ENCODE data around the gene PZP. TPM values are rescaled to one million over a fixed set of nuclear protein-coding genes. Genes with fewer than 3 reads are reported as not detected.

PZP gene
- total and polyA plus RNA-seq, 12 donors, result 0.15 to 1.6 (median 0.54) TPM

DNA sequence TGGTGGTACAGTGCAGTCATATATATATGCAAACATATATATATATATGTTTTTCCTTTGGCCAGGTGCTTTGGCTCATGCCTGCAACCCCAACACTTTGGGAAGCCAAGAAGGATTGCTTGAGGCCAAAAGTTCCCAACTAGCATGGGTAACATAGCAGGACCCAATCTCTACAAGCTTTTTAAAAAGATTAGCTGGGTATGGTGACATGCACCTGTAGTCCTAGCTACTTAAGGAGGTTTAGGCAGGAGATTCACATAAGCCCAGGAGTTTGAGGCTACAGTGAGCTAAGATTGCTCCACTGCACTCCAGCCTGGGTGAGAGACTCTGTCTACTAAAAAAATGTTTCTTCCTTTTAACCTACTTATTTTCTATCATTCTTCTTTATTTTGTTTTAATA is 10.2 kb downstream of the PZP start:
- intact Hi-C loops (cut with DNase I), result no loop called here
- DNase-seq (no peak), ATAC-seq (no peak)
- no peak overlapping the region for H3K27ac ChIP-seq
- H3K4me3 ChIP-seq, result no peak overlapping the region
- H3K4me1 ChIP-seq, result no peaks in the 10 kb centered on the region
- H3K27me3 ChIP-seq, result no peaks in the 10 kb centered on the region
- H3K9me3 ChIP-seq, result no peaks in the 10 kb centered on the region
- TF ChIP-seq, protein P1, sequence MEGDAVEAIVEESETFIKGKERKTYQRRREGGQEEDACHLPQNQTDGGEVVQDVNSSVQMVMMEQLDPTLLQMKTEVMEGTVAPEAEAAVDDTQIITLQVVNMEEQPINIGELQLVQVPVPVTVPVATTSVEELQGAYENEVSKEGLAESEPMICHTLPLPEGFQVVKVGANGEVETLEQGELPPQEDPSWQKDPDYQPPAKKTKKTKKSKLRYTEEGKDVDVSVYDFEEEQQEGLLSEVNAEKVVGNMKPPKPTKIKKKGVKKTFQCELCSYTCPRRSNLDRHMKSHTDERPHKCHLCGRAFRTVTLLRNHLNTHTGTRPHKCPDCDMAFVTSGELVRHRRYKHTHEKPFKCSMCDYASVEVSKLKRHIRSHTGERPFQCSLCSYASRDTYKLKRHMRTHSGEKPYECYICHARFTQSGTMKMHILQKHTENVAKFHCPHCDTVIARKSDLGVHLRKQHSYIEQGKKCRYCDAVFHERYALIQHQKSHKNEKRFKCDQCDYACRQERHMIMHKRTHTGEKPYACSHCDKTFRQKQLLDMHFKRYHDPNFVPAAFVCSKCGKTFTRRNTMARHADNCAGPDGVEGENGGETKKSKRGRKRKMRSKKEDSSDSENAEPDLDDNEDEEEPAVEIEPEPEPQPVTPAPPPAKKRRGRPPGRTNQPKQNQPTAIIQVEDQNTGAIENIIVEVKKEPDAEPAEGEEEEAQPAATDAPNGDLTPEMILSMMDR (IDR thresholded peaks at IDR 0.05), result no peak
- no peaks in the 10 kb centered on the region for H3K36me3 ChIP-seq

DNA sequence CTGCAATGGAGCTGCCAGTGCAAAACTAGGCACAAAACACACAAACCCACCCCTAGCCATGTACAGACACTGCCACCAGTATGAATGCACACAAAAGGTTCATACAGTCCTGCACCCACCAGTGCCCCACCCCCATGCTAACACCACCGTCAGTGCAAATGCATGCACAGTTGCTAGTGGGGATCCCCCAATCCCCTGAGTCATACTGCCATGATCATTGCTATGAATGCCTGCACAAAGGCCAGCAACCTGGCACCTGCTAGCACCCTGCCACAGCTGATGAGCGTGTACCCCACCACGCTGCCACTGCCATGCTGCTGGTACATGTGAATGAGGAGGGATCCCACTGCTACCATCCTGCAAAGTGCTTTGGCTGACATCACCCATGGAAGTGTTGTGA is 23.9 kb downstream of the PZP start:
- H3K4me1 ChIP-seq, result no peaks in the 10 kb centered on the region
- no peaks in the 10 kb centered on the region for H3K36me3 ChIP-seq
- no peak overlapping the region for H3K4me3 ChIP-seq
- no peak overlapping the region for H3K27ac ChIP-seq
- intact Hi-C loops (cut with DNase I), result no loop called here
- DNase-seq (no peak), ATAC-seq (no peak)
- 92 to 99% methylated on average over 3 of the region's 3 CpGs for WGBS, 2 donors
- peaks cover 0 to 6% (median 0%) of the 10 kb centered on the region in 11 donors for H3K9me3 ChIP-seq
- TF ChIP-seq, protein P1 (IDR thresholded peaks at IDR 0.05), result no peak
- H3K27me3 ChIP-seq, result no peaks in the 10 kb centered on the region

DNA sequence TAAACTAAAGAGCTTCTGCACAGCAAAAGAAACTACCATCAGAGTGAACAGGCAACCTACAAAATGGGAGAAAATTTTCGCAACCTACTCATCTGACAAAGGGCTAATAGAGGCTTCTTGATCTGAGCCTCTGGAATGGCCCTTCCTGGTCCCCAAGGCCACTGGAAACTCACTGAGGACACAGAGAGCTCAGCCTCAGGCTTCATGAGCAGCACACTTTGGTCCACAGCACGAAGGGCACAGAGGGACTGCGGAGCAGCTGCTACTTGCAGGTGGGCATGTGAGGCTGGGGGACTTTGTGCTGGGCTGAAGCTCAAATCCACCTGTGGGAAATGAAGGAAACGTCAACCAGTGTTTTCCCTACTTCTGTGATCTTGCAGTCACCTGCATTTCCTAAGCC is 27.4 kb downstream of the PZP start:
- H3K27ac ChIP-seq, result no peak overlapping the region
- intact Hi-C loops (cut with DNase I), result no loop called here
- H3K4me1 ChIP-seq, result no peaks in the 10 kb centered on the region
- no peak for DNase-seq
- H3K4me3 ChIP-seq, result no peak overlapping the region
- TF ChIP-seq, protein P1 (IDR thresholded peaks at IDR 0.05), result no peak
- 86 to 90% methylated on average over 4 of the region's 4 CpGs for WGBS, 2 donors
- H3K27me3 ChIP-seq, result no peaks in the 10 kb centered on the region
- ATAC-seq, result no peak
- peaks cover 0 to 4% (median 0%) of the 10 kb centered on the region in 11 donors for H3K9me3 ChIP-seq
- no peaks in the 10 kb centered on the region for H3K36me3 ChIP-seq

DNA sequence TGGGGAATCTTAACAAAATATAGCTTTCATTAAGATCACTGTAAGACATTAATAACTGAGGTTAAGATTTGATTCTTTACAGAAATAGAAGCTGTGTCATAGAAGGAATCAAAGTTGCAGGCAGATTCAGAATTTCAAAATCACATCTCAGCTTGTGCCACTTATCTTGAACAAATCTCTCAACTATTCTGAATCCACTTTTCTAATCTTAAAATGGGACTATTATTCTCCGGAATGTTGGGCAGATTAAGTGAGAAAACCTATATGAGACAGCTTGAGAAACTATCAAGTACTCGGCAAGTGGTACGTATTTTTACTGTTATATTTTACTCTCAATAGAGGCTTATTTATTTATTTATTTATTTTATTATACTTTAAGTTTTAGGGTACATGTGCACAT is 28.4 kb downstream of the PZP start:
- ATAC-seq (no peak), DNase-seq (no peak)
- Histone ChIP-seq H3K4me1 (no peaks in the 10 kb centered on the region), H3K27ac (no peak overlapping the region), H3K36me3 (no peaks in the 10 kb centered on the region), H3K4me3 (no peak overlapping the region), H3K9me3 (peaks cover 0 to 7% (median 0%) of the 10 kb centered on the region in 11 donors), H3K27me3 (no peaks in the 10 kb centered on the region)
- 93 to 96% methylated on average over 3 of the region's 3 CpGs for WGBS, 2 donors
- intact Hi-C loops (cut with DNase I), result no loop called here
- TF ChIP-seq, protein P1 (IDR thresholded peaks at IDR 0.05), result no peak

Measured in heart right ventricle (tissue), 16 donors.